MM.1S (cell line): ENCODE data around the gene TMEM81.

Source experiments
- DNase-seq: peaks from one replicate; pipeline ENCODE4 v3.0.0-alpha.2; 2015
- H2AFZ ChIP-seq: fragments of 300-600 bp; sonication (generic); 2 replicates; pipeline ENCODE4 v1.6.0; 2016; ENCODE audit warnings: antibody characterized with exemption, low read length
- H3F3A ChIP-seq: fragments of 300-600 bp; sonication (generic); 2 replicates; pipeline ENCODE4 v1.6.1; 2016; ENCODE audit warnings: mild to moderate bottlenecking, antibody characterized with exemption, low read length, moderate library complexity, mixed read lengths; ENCODE audit not compliant: insufficient read depth
- H3K27ac ChIP-seq: fragments of 300-600 bp; sonication (generic); 2 replicates; pipeline ENCODE4 v1.5.1; 2016; ENCODE audit warnings: mild to moderate bottlenecking, low read length
- H3K27me3 ChIP-seq: fragments of 300-600 bp; sonication (generic); replicated peaks from 2 replicates; pipeline ENCODE4 v1.6.0; 2016; ENCODE audit warnings: low read length; ENCODE audit not compliant: insufficient read depth
- H3K36me3 ChIP-seq: fragments of 300-600 bp; sonication (generic); replicated peaks from 2 replicates; pipeline ENCODE4 v1.6.1; 2016; ENCODE audit warnings: mild to moderate bottlenecking, low read length, mixed read lengths; ENCODE audit not compliant: insufficient read depth
- H3K4me1 ChIP-seq: fragments of 300-600 bp; sonication (generic); 2 replicates; pipeline ENCODE4 v1.6.1; 2016; ENCODE audit warnings: low read length, mixed read lengths
- H3K4me2 ChIP-seq: fragments of 300-600 bp; sonication (generic); 2 replicates; pipeline ENCODE4 v1.6.0; 2016; ENCODE audit warnings: low read depth, low read length
- H3K4me3 ChIP-seq: fragments of 300-600 bp; sonication (generic); 2 replicates; pipeline ENCODE4 v1.5.1; 2016; ENCODE audit warnings: low read length, mixed read lengths
- H3K79me2 ChIP-seq: fragments of 300-600 bp; sonication (generic); 2 replicates; pipeline ENCODE4 v1.6.1; 2016; ENCODE audit warnings: mixed run types, low read length, mixed read lengths
- H3K9ac ChIP-seq: fragments of 300-600 bp; sonication (generic); 2 replicates; pipeline ENCODE4 v1.6.1; 2016; ENCODE audit warnings: low read length, mixed read lengths
- H3K9me2 ChIP-seq: fragments of 300-600 bp; sonication (generic); replicated peaks from 2 replicates; pipeline ENCODE4 v1.6.1; 2016; ENCODE audit warnings: mild to moderate bottlenecking, low read length, mixed read lengths; ENCODE audit not compliant: insufficient read depth
- H3K9me3 ChIP-seq: fragments of 300-600 bp; sonication (generic); replicated peaks from 2 replicates; pipeline ENCODE4 v1.6.1; 2016; ENCODE audit warnings: mild to moderate bottlenecking, low read length, mixed read lengths; ENCODE audit not compliant: insufficient read depth
- H4K20me1 ChIP-seq: fragments of 300-600 bp; sonication (generic); 2 replicates; pipeline ENCODE4 v1.6.1; 2016; ENCODE audit warnings: mild to moderate bottlenecking, low read length, moderate library complexity, mixed read lengths; ENCODE audit not compliant: insufficient read depth
- EZH2 ChIP-seq: fragments of 300-600 bp; sonication (generic); optimal IDR thresholded peaks from 2 replicates; pipeline ENCODE3; 2017; ENCODE audit warnings: low read depth, mild to moderate bottlenecking, antibody characterized with exemption, low read length, mixed read lengths
- EZH2phosphoT487 ChIP-seq: fragments of 300-600 bp; sonication (generic); IDR thresholded peaks from 2 replicates; pipeline ENCODE4 v1.6.1; 2018; ENCODE audit warnings: antibody characterized with exemption, low read length
- TF ChIP-seq, protein P1 (sequence below): fragments of 300-600 bp; sonication (generic); IDR thresholded peaks from 2 replicates; pipeline ENCODE4 v1.5.1; 2016; ENCODE audit warnings: antibody characterized with exemption, low read length, mixed read lengths

TMEM81 gene

GRCh38 chr1:205045146-205045545 lies 39.1 kb downstream of the TMEM81 start:
- Histone ChIP-seq H3K27me3 (peaks cover 93% of the 10 kb centered on the region), H3K36me3 (no peaks in the 10 kb centered on the region), H3K9me3 (no peaks in the 10 kb centered on the region), H3K4me3 (no peak overlapping the region), H2AFZ (no peak overlapping the region), H3K79me2 (no peaks in the 10 kb centered on the region), H3K27ac (no peak overlapping the region), H3K4me1 (no peaks in the 10 kb centered on the region), H4K20me1 (no peaks in the 10 kb centered on the region), H3K4me2 (no peak overlapping the region), H3F3A (no peaks in the 10 kb centered on the region), H3K9me2 (no peaks in the 10 kb centered on the region), H3K9ac (no peak overlapping the region)
- TF ChIP-seq EZH2phosphoT487 (no peak), EZH2 (no peak)
- TF ChIP-seq, protein P1, sequence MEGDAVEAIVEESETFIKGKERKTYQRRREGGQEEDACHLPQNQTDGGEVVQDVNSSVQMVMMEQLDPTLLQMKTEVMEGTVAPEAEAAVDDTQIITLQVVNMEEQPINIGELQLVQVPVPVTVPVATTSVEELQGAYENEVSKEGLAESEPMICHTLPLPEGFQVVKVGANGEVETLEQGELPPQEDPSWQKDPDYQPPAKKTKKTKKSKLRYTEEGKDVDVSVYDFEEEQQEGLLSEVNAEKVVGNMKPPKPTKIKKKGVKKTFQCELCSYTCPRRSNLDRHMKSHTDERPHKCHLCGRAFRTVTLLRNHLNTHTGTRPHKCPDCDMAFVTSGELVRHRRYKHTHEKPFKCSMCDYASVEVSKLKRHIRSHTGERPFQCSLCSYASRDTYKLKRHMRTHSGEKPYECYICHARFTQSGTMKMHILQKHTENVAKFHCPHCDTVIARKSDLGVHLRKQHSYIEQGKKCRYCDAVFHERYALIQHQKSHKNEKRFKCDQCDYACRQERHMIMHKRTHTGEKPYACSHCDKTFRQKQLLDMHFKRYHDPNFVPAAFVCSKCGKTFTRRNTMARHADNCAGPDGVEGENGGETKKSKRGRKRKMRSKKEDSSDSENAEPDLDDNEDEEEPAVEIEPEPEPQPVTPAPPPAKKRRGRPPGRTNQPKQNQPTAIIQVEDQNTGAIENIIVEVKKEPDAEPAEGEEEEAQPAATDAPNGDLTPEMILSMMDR, result no peak
- DNase-seq, result no peak

DNA sequence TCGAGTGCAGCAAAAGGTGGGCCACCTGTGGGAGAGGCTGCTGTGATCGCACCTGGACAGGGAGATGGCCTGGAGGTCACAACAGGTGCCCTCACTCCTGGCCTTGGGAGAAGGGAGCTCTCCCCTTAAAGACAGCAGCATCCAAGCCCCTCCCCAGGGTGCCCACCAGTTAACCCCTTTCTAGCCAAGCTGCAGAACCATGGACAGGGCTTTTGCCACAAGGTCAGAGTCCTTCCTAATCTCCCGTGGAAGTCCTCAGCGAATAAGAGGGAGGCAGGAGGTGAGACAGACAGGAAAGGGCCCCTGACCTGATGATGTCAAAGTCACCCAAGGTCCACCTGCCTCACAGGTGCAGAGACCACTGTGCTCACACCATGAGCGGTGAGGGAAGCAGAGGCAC lies 39.5 kb downstream of the TMEM81 start:
- Histone ChIP-seq H4K20me1 (no peaks in the 10 kb centered on the region), H3K4me1 (no peaks in the 10 kb centered on the region), H3K4me3 (no peak overlapping the region), H2AFZ (no peak overlapping the region), H3K27me3 (peaks cover 93% of the 10 kb centered on the region), H3K79me2 (no peaks in the 10 kb centered on the region), H3F3A (no peaks in the 10 kb centered on the region), H3K27ac (no peak overlapping the region), H3K4me2 (no peak overlapping the region), H3K36me3 (no peaks in the 10 kb centered on the region), H3K9me3 (no peaks in the 10 kb centered on the region), H3K9me2 (no peaks in the 10 kb centered on the region), H3K9ac (no peak overlapping the region)
- TF ChIP-seq, protein P1, result no peak
- TF ChIP-seq EZH2, result no peak
- no peak for TF ChIP-seq EZH2phosphoT487
- DNase-seq, result no peak

- Histone ChIP-seq H3F3A (no peaks in the 10 kb centered on the region), H3K9me3 (no peaks in the 10 kb centered on the region), H3K4me1 (no peaks in the 10 kb centered on the region), H3K79me2 (no peaks in the 10 kb centered on the region), H2AFZ (no peak overlapping the region), H3K4me2 (no peak overlapping the region), H3K4me3 (no peak overlapping the region), H4K20me1 (no peaks in the 10 kb centered on the region), H3K9ac (no peak overlapping the region), H3K27me3 (peaks cover 94% of the 10 kb centered on the region), H3K9me2 (no peaks in the 10 kb centered on the region), H3K27ac (no peak overlapping the region), H3K36me3 (no peaks in the 10 kb centered on the region)
- DNase-seq, result no peak
- TF ChIP-seq EZH2phosphoT487, result no peak
- TF ChIP-seq, protein P1, result no peak
- TF ChIP-seq EZH2, result no peak
These were observed 40.4 kb downstream of the TMEM81 start for GRCh38 chr1:205043866-205044265.
